ENCODE results near the gene SUSD2.
"Not testable (repeated sequence)": the region's sequence is repeated elsewhere in the genome, so short reads cannot be mapped to it uniquely, and the experiment has no call there.

Gene SUSD2

DNA sequence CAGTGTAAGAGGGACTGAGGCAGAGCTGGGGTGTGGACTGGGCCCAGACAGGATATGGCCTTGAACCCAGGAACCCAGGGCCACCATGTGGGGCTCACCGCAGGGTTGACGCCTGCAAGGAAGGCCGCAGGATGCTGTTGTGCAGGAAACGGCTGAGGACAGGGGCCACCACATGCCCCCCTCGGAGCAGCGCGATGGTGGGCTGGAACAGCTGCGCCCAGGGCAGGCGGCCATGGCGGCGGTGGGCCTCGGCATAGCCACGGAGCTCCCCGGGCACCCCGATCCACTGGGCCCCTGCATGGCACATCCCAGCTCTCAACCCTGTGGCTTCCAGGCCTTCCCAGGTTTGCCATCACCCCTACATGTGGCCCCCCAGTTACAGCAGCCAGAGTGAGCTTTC, 51.4 kb downstream of the SUSD2 start:
- Histone ChIP-seq H3K27me3 (ENCODE audit: insufficient read depth, low read length) (no peaks in the 10 kb centered on the region), H3K4me1 (ENCODE audit: insufficient read depth, low read length) (no peaks in the 10 kb centered on the region), H2AFZ (ENCODE audit: low read depth, low read length) (no peak overlapping the region), H3K36me3 (ENCODE audit: insufficient read depth, low read length) (no peaks in the 10 kb centered on the region), H3K9me3 (ENCODE audit: low read length) (no peaks in the 10 kb centered on the region), H3K4me3 (ENCODE audit: low read length) (no peak overlapping the region)

DNA sequence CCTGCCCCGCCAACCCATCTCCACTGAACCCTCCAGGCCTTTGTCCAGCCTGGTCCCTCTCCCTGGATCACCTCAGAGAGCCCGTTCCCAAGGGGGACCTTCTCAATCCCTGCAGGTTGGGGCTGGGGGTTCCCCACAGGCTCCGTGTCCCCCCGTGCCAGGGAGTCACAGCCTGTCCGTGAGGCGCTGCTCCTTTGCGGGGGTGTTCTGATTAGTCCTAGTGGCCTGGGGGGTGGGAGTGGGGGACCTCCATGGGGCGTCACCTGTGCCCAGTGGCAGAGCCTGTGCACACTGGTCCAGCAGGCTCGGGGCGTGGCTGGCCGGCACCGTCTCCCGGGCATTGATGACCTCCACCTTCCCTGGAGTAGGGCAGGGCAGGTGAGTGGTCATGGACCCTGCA, 51.9 kb downstream of the SUSD2 start:
- no peaks in the 10 kb centered on the region for H3K27me3 ChIP-seq (ENCODE audit: insufficient read depth, low read length)
- no peak overlapping the region for H3K4me3 ChIP-seq (ENCODE audit: low read length)
- H3K36me3 ChIP-seq (ENCODE audit: insufficient read depth, low read length) = no peaks in the 10 kb centered on the region
- no peak overlapping the region for H2AFZ ChIP-seq (ENCODE audit: low read depth, low read length)
- no peaks in the 10 kb centered on the region for H3K9me3 ChIP-seq (ENCODE audit: low read length)
- no peaks in the 10 kb centered on the region for H3K4me1 ChIP-seq (ENCODE audit: insufficient read depth, low read length)

DNA sequence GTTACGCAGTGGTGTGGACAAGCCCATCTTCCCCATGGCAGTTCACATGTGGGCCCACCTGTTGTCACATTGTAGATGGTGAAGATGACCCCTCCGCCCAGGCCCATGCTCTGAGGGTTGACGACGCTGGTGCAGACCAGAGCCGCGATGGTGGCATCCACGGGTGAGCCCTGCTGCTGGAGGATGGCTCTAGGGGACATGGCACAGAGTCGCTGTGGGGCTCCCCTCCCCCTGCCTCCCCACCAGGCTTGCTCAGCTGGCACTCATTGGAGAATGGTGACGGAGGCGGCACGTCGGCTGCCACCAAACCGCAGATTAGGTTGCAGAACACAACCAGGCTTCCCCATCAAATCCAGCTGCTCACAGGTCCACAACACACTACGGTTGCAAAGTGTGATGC, 52.5 kb downstream of the SUSD2 start:
- Histone ChIP-seq H3K36me3 (ENCODE audit: insufficient read depth, low read length) (no peaks in the 10 kb centered on the region), H3K4me1 (ENCODE audit: insufficient read depth, low read length) (no peaks in the 10 kb centered on the region)

DNA sequence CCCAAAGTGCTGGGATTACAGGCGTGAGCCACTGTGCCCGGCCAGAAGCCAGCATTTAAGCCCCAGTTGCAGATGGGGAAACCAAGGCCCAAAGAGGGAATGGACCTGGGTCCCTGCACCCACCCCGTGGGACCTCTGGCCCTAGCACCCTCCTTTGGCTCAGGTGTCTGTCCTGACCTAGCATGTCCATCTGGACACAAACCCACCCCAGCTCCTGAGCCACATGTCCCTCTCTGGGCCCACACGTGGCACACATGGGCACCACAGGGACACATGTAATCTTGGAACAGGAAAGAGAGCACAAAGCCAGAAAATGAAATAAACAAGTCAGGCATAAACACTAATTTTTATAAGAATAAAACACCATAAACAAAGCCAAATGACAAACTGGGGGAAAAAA, 54.0 kb downstream of the SUSD2 start:
- Histone ChIP-seq H3K27me3 (ENCODE audit: insufficient read depth, low read length) (no peaks in the 10 kb centered on the region), H3K4me3 (ENCODE audit: low read length) (no peak overlapping the region), H3K9me3 (ENCODE audit: low read length) (no peaks in the 10 kb centered on the region), H3K4me1 (ENCODE audit: insufficient read depth, low read length) (no peaks in the 10 kb centered on the region), H3K36me3 (ENCODE audit: insufficient read depth, low read length) (no peaks in the 10 kb centered on the region), H2AFZ (ENCODE audit: low read depth, low read length) (no peak overlapping the region)

More for the DNA sequence above, 52.5 kb downstream of the SUSD2 start:
- no peak overlapping the region for H3K4me3 ChIP-seq (ENCODE audit: low read length)
- H2AFZ ChIP-seq (ENCODE audit: low read depth, low read length) = no peak overlapping the region
- H3K9me3 ChIP-seq (ENCODE audit: low read length) = no peaks in the 10 kb centered on the region
- H3K27me3 ChIP-seq (ENCODE audit: insufficient read depth, low read length) = no peaks in the 10 kb centered on the region

DNA sequence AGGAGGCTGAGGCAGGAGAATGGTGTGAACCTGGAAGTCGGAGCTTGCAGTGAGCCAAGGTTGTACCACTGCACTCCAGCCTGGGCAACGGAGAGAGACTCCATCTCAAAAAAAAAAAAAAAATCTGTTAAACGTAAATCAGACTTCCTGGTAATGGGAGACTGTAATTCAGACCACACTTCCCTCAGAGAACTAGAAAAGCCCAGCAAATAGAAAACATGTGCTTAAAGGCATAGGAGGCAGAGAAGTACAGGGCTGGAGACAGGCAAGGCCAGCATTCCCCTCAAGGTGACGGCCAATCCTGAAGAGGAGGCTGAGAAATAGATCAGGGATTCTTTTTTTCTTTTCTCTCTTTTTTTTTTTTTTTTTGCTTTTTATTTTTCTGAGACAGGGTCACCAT, 55.4 kb downstream of the SUSD2 start:
- H3K9me3 ChIP-seq (ENCODE audit: low read length) = no peaks in the 10 kb centered on the region
- no peak overlapping the region for H2AFZ ChIP-seq (ENCODE audit: low read depth, low read length)
- no peaks in the 10 kb centered on the region for H3K27me3 ChIP-seq (ENCODE audit: insufficient read depth, low read length)
- no peak overlapping the region for H3K4me3 ChIP-seq (ENCODE audit: low read length)
- no peaks in the 10 kb centered on the region for H3K4me1 ChIP-seq (ENCODE audit: insufficient read depth, low read length)
- H3K36me3 ChIP-seq (ENCODE audit: insufficient read depth, low read length) = no peaks in the 10 kb centered on the region

DNA sequence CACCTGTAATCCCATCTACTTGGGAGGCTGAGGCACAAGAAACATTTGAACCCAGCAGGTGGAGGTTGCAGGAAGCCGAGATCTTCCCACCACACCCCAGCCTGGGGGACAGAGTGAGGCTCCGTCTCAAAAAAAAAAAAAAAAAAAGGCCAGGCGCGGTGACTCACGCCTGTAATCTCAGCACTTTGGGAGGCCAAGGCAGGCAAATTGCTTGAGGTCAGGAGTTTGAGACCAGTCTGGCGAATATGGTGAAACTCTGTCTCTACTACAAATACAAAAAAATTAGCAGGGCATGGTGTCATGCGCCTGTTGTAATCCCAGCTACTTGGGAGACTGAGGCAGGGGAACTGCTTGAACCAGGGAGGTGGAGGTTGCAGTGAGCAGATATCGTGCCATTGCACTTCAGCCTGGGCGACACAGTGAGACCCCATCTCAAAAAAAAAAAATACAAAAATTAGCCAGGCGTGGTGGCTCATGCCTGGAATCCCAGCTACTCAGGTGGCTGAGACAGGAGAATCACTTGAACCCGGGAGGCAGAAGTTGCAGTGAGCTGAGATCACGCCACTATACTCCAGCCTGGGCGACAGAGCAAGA, 56.9 kb downstream of the SUSD2 start:
- H3K4me1 ChIP-seq (ENCODE audit: insufficient read depth, low read length); H3K27me3 ChIP-seq (ENCODE audit: insufficient read depth, low read length); H2AFZ ChIP-seq (ENCODE audit: low read depth, low read length); H3K36me3 ChIP-seq (ENCODE audit: insufficient read depth, low read length); H3K9me3 ChIP-seq (ENCODE audit: low read length); H3K4me3 ChIP-seq (ENCODE audit: low read length): not testable (repeated sequence)
